GM21717 (cell line): ENCODE measurements around the gene NELL2.

ENCODE experiments used
- ATAC-seq: cut with Tn5 transposase; IDR thresholded peaks from one replicate; pipeline ENCODE4 v1.9.1; 2021; ENCODE audit warnings: mild to moderate bottlenecking, moderate library complexity; ENCODE audit not compliant: unreplicated experiment

Gene NELL2

DNA sequence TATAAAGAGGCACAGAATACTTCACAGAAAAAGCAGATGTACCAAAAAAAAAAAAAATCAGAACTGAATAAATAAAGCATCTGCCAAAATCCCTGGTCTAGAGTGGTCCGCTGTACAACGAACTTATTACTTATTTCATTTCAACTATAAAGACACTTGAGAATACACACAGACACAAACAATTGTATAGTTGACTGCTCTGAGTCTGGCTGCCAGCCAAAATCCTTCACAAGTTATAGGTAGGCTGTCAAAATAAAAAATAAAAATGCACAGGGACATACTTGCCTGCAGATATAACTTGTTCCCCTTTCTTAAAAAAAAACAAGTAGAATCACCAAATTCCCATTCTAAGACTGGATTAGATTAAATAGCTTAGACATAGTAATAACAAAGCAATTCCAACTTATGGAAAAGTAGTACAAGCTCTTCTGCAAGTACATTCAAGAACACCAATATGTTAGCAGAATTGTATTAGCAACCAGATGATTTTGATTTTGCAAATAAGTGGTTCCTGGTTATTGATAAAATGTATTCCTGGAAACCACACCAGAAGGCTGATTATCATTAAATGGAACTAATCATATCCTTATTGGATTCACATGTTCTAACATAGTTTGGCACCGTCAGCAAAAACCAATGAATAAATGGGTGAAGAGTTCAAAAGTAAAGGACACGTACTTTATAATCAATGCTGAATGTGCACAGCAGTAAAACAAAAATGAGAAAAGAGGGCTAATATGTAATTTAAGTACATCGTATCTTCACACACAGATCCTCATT, 248.5 kb downstream of the NELL2 start:
- ATAC-seq = no peak

DNA sequence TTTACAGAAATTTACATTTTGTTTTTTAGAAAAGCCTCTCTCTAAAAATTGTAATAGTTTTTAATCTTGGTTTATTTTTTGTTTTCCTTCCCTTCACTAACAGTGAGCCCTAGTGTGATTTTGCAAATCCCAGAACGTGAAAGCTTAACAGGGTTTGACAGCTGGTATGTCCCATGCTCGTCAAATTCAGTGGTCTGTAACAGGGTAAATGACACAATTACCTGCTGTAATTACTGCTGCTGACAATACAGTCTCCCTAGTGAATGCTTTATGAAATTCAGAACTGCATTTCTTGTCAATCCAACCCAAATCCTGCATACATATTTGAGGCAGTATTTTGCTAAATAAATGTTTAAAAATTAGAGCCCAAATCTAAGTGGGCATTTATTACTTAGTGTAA, 249.2 kb downstream of the NELL2 start:
- ATAC-seq = no peak

DNA sequence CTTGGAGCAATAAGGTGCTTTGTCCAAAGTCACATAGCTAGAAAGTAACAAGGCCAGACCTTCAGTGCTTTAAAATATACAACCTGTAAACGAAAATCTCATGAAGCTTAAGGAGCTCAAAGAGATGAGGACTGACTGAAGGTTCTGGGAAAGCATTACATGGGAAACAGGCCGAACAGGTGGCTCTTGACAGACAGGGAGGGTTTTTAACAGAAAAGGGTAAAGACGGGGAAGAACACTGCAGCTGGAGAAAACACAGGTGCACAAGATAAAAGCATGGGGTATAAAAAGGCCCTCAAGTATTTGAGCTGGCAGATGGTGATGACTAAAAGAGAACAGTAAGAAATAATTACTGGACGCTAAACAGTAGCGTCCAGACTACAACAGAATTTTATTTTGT, 257.2 kb downstream of the NELL2 start:
- ATAC-seq = no peak

DNA sequence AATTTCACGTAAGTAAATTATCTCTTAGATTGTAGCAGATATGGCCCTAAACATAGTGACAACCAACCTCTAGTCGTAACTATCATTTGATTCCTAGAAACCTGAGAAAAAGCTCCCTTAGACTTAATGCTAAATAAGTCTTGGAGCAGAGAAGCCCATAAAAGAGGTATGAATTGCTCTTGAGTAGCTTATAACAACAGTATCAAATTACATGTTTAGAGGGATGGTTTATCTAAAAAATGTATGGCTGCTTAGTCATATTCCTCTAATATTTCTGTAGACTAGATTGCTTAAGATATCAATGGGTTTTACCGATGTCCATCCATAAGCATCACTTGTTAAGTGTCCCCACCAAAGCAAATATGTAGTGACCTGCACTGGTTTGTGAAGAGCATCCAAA, 259.7 kb downstream of the NELL2 start:
- no peak for ATAC-seq

DNA sequence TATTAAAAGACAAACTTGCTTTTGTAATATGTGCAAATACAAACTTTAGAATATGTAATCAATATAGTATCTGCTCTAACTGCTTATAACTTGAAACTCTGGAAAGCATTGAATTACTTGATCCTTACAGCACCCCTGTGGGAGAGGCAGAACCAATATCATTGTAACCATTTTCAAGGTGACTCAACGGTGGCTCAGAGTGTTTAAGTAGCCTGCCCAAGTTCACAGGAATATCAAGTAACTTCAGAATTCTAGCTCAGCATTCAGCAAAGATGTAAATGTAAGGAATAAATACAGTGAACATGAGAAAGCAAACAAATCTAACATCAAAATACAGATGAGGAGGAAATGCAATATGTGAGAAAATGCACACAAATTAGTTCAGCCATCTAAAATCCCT, 264.6 kb downstream of the NELL2 start:
- no peak for ATAC-seq

DNA sequence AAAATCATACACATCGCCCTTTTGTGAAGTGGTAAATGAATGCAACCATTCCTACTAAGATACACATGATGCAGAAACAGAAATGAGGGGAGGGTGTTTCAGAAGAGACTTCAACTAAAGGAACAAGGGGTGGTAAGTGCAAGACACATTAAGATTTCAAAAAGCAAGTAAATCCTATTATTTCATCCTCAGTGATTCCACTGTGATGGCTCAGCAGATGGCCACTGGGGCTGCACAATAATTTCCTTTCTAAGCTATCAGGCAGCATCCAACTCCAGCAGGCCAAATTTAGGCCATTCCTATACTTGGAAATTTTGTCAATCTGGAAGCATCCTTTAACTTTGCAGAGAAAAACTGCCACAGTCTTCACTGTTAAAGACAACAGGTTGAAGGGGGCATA, 272.4 kb downstream of the NELL2 start:
- no peak for ATAC-seq

DNA sequence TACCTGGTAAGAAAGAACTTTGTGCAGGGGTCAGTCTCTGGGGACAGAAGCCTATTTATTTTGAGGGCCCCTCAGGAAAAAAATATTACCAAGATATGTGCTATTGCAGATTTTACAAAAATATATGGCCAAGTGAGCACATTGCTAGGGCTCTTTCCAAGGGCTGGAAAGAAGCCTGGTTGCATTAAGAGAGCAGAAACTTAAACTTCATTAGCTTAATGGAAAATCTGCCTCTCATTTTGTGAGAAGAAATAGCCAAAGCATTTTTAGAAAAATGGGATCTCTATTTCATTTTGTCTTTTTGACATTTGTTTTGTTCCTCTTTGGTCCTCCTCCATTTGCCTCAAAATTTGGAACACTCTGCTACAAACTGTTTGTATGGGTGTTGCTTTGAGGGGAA, 283.5 kb downstream of the NELL2 start:
- no peak for ATAC-seq

DNA sequence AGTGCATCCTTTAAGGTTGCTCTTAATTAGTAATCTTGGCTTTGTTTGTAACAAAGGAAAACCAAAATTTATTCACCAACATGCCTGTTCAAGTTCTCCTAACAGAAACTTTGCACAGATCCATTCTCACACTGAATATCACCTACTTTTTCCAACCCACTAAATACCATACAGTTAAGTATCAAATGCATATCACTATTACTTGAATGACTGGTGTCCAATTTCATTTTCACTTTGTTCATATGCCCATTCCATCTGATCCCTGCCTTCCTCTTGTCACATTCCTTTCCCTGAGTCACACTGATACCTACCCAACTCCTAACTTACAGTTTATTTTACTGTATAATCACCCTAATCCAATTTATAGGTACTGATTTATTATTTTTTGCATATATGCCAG, 286.4 kb downstream of the NELL2 start:
- no peak for ATAC-seq

DNA sequence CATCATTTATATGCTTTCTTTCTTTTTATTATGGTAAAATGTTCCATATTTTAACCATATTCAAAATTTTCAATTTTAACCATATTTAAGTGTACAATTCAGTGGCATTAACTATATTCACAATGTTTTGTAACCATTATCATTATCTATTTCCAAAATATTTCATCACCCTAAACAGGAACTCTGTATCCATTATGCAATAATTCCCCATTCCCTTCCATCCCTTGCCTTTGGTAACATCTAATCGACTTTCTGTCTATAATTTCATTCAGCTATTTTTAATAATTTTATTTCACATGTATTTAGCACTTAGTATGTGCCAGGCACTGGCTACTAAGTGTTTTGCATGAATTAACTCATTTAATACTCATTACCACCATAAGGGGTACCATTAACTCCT, 287.5 kb downstream of the NELL2 start:
- ATAC-seq = no peak

DNA sequence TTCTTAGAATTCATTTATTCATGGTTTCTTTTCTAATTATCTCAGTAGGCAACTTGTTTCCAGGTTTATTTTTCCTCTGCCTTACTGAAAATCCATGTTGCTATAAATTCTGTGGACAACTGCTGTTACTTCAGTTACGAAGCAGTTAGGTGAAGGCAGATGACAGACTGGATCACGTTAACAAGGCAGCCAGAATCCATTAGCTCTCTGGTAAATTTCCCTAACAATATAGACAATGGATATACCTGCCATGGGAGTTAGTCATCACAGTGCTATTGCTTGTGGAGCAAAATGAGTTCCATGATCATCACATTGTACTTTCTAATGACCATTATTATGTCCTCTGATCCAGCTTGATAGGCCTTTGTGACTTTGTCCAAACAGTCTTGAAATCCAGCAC, 291.5 kb downstream of the NELL2 start:
- ATAC-seq = no peak

DNA sequence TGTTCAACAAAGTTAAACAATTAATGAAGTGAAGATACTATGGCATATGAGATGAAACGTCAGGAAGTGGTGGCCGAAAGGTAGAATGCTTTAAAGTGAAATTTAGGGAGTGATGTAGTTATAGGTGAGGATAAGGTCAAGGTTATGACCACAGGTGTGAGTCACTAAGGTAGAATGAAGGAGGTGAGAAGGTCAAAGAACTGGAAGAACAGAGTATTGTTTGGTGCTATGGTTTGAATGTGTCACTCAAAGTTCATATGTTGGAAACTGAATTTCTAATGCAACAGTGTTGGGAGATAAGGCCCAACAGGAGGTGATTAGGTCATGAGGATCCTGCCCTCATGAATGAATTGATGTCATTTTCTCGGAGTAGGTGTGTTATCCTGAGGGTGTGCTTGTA, 293.6 kb downstream of the NELL2 start:
- no peak for ATAC-seq

DNA sequence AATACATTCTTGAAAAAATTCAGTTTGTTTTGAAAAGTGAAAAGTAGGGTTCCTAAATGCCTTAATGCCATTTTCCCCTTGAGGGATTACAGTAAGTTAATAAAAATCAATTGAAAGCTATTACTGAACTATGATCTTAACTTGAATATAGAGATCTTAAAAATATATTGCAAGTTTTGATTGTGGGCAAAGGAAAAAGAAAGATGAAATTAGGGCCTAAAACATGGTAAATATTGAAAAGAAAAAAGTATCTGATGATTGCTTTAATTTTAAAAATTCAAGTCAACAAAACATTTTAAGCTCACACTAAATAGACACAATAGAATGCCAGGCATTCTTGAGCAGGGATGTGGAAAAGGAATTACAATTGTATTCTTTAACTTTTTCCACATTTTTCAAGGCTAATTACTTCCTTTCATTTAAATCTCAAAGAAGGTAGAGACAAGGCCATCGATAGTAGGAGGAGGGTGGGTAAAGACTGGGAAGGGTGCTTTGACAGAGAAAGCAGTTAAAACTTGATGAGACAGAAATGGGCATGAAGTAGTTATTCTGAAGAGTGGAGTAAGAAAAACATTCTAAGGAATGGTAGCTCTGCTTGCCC, 294.4 kb downstream of the NELL2 start:
- ATAC-seq = no peak

DNA sequence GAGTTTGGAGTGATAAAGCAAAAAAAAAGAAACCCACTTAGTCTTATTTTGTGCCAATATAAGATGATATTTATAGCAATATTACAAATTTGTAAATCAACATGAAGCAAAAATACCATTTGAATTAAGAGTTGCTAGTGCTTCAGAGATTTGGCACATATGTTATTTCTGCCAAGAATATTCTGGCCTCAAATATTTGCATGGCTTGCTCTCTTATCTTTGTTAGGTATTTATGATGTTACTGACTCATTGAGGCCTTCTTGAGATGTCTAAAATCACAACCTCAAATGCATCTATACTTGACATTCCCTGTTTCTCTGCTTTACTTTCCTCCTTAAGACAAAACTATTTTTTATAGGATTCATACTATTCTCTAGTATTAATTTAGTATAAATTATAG, 301.5 kb downstream of the NELL2 start:
- ATAC-seq = no peak

DNA sequence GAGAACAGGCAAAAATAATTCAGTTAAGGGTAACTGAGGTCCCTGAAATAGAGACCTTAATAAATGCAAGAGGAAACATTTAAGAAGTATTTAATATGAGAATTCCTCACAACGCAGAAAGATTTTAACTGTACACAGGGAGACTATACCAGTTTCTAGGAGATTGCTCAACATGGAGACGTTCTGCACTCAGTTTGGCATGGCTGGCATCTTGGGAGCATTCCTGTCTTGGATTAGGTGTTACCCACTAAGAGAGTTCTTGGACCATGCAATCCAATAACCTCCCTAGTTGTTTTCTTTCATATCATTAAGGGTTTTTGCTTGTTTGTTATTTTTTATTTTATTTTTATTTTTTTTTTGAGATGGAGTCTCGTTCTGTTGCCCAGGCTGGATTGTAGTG, 302.4 kb downstream of the NELL2 start:
- ATAC-seq = no peak

DNA sequence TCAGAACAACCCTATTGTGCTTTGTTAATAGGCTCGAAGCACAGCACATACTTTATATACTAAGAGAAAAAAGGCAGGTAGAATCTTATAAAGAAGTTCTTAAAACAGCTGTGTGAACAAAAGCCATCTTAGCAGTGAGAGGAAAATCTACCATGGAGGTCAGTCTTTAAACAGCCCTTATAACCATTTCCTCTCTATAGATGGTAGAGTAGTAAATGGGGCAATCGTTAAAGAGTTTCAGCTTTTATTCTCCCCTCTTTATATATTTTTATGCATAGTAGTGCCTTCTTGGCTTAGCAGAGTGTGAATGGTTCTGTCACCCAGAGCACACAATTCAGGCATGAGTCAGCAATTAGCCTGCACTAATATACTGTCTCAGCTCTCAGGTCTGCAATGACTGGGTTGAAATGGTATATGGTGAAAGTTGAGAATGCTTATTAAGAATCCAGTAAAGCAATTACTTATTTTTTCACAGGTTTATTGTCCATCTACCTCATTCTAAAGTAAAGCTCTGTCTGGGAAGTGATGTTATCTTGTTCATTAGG, 305.0 kb downstream of the NELL2 start:
- ATAC-seq = no peak

DNA sequence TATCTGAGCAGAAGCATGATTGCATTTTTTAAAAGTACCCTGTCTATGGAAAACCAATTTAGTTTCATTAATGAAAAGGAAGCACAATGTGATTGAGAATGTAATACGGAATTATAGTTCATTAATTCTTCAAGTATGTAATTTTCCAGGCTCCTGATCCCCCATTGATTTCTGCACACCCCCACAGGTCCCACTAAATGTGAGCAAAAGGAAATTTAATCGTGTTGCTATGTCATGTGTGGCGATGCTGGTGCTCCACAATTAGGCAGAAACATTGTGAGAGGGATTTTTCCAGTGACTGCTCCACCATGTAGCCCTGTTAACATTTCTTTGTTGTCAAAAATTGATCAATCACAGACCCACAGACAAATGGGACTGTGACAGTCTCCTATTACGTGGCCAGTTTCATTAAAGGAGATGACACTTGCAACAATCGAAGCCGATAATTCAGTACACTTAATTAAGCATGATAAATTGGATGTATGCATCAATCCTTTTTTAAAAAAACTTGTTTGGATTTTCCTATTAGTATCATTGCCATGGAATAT, 306.0 kb downstream of the NELL2 start:
- ATAC-seq = no peak

DNA sequence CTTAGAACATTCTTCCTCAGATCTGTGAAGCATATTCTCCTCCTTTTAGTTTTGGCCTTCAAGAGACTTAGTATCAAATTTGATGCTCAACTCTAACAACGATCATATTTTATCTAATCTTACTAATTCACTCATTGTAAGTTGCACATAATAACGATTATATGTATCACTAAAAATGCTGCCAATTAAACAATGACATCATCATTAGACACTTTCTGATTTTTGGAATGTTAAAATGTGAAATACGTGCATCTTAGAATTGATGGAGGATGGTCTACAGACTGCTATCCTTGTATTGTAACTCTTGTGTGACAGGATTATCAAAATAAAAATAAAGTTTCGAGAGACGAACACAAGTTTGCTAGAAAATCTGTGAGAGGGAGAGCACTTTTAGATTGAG, 311.0 kb downstream of the NELL2 start:
- no peak for ATAC-seq

DNA sequence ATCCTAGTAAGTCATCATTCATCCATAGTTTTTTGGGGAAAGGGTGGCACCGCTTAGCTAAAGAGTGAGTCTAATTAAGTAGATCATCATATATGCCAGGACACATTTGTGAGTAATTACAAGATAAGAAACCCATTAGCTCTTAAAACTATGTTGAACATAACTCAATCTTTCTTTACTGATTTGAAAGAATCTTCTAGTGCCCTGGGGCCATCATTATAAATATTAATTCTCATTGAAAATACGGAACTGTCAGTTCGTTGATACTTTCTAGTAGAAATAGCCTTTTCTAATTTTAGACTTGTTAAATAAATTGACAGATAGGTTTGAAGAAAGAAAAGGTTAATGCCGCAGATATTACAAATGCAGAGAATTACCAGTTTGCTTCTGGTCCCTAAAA, 312.6 kb downstream of the NELL2 start:
- no peak for ATAC-seq

DNA sequence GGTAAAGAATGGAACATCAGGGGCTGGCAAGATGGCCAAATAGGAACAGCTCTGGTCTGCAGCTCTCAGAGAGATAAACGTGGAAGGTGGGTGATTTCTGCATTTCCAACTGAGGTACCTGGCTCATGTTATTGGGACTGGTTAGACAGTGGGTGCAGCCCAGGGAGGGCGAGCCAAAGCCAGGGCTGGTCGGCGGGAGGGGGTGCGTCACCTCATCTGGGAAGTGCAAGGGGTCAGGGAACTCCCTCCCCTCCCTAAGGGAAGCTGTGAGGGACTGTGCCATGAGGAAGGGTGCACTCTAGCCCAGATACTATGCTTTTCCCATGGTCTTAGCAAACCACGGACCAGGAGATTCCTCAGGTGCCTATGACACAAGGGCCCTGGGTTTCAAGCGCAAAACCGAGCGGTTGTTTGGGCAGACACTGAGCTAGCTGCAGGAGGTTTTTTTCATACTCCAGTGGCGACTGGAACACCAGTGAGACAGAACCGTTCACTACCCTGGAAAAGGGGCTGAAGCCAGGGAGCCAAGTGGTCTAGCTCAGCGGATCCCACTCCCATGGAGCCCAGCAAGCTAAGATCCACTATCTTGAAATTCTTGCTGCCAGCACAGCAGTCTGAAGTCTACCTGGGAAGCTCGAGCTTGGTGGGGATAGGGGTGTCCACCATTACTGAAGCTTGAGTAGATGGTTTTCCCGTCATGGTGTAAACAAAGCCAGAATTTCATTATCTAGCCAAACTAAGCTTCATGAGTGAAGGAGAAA, 317.6 kb downstream of the NELL2 start:
- ATAC-seq = no peak

DNA sequence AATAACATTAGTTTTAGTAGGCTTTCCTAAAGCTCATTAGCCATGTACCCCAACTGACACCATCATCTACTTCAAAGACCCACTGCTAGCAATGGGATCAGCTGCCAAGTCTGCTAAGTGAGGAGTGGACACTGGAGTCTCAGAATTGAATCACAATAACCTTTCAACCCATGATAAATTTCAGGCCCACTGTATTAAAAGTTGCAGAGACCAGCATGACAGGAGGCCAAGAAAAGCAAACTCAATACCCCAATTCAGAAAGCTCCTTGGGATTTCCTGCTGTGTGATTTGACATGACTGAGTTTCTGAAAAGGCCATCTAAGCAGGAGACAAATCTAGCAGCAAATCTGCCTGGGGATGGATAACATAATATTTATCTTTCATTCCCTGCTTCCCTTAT, 320.7 kb downstream of the NELL2 start:
- no peak for ATAC-seq

DNA sequence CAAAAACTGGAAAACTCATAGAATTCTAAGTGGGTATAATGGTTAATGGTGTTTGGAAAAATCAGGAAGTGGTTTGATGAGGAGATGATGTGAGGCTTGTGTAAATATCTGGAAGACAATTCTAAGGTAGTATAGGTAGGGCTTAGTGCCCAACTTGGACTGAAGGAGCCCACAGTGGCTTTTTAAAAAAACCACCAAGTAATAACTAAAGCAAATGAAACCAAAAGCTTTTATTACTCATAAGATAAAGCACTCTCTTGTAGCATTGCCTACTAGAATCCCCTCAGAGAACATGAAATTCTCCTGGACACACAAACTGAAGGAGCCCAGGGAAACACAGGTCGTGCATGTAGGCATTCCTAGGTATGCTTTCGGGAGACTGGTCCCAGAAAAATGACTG, 324.5 kb downstream of the NELL2 start:
- ATAC-seq = no peak

DNA sequence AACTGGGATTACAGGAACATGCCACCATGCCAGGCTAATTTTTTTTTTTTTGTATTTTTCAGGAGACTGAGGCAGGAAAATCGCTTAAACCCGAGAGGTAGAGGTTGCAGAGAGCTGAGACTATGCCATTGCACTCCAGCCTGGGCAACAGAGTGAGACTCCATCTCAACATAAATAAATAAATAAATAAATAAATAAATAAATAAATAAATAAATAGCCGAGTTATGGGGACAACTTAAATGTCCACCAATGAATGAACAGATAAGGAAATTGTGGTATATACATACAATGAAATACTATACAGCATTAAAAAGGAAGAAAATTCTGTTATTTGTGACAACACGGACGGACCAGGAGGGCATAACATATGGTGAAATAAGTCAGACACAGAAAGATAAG, 325.7 kb downstream of the NELL2 start:
- ATAC-seq = no peak
